Epithelial cell of esophagus (primary cell): ENCODE results near the gene KLHL40.
A peak's percentile ranks its signal among the peaks of the same experiment; 100 is the strongest.

ENCODE experiments used
- DNase-seq: peaks from one replicate; pipeline ENCODE4 v3.0.0; 2010; ENCODE audit warnings: low read depth
- H3K4me3 ChIP-seq: 2 replicates; pipeline ENCODE4 v1.5.1; 2011; ENCODE audit warnings: mild to moderate bottlenecking, low read length, control low read depth
- CTCF ChIP-seq: IDR thresholded peaks from 2 replicates; pipeline ENCODE4 v1.5.1; 2011; ENCODE audit warnings: low read depth, mild to moderate bottlenecking, low read length, control low read depth, inconsistent platforms; ENCODE audit not compliant: insufficient read depth; ENCODE audit errors: missing control alignments

The KLHL40 gene

GRCh38 chr3:42657675-42658074 lies 27.7 kb upstream of the KLHL40 start:
- DNase-seq: no peak
- TF ChIP-seq CTCF: no peak
- H3K4me3 ChIP-seq: no peak overlapping the region

GRCh38 chr3:42658091-42658770 lies 27.1 kb upstream of the KLHL40 start:
- H3K4me3 ChIP-seq: no peak overlapping the region
- no peak for TF ChIP-seq CTCF
- DNase-seq: no peak

GRCh38 chr3:42658771-42659390 lies 26.5 kb upstream of the KLHL40 start:
- H3K4me3 ChIP-seq: no peak overlapping the region
- DNase-seq: no peak
- no peak for TF ChIP-seq CTCF

GRCh38 chr3:42659451-42660130 lies 25.7 kb upstream of the KLHL40 start:
- TF ChIP-seq CTCF: no peak
- DNase-seq: no peak
- no peak overlapping the region for H3K4me3 ChIP-seq

- no peak for TF ChIP-seq CTCF
- no peak for DNase-seq
- no peak overlapping the region for H3K4me3 ChIP-seq
Measured at GRCh38 chr3:42660131-42660715, 25.1 kb upstream of the KLHL40 start.

GRCh38 chr3:42660898-42661297 lies 24.4 kb upstream of the KLHL40 start:
- DNase-seq: peak; percentile 48
- no peak overlapping the region for H3K4me3 ChIP-seq
- TF ChIP-seq CTCF: peak; percentile 30

- no peak overlapping the region for H3K4me3 ChIP-seq
- DNase-seq: no peak
- no peak for TF ChIP-seq CTCF
Measured at GRCh38 chr3:42661593-42662022, 23.7 kb upstream of the KLHL40 start.
